Measurements from ENCODE around the gene STATH.
"Not testable (repeated sequence)": the region's sequence is repeated elsewhere in the genome, so short reads cannot be mapped to it uniquely, and the experiment has no call there.

The STATH gene

GRCh38 chr4:70000711-70001110 is 4.9 kb downstream of the STATH start:
- Histone ChIP-seq H3K27me3 (ENCODE audit: control insufficient read depth, insufficient read depth, low read length) (no peaks in the 10 kb centered on the region), H3K4me3 (ENCODE audit: low read depth, low read length) (no peak overlapping the region), H3K4me1 (ENCODE audit: control insufficient read depth, insufficient read depth, low read length) (no peaks in the 10 kb centered on the region), H3K9me3 (ENCODE audit: control insufficient read depth, insufficient read depth, low read length) (no peaks in the 10 kb centered on the region), H3K9ac (ENCODE audit: low read depth, low read length) (no peak overlapping the region), H3K36me3 (ENCODE audit: control insufficient read depth, insufficient read depth, low read length) (no peaks in the 10 kb centered on the region)

- Histone ChIP-seq H3K9ac (ENCODE audit: low read depth, low read length) (no peak overlapping the region), H3K4me1 (ENCODE audit: control insufficient read depth, insufficient read depth, low read length) (no peaks in the 10 kb centered on the region), H3K36me3 (ENCODE audit: control insufficient read depth, insufficient read depth, low read length) (no peaks in the 10 kb centered on the region), H3K27me3 (ENCODE audit: control insufficient read depth, insufficient read depth, low read length) (no peaks in the 10 kb centered on the region), H3K4me3 (ENCODE audit: low read depth, low read length) (no peak overlapping the region), H3K9me3 (ENCODE audit: control insufficient read depth, insufficient read depth, low read length) (no peaks in the 10 kb centered on the region)
Measured at GRCh38 chr4:70002507-70002906, 6.7 kb downstream of the STATH start.

GRCh38 chr4:70008771-70009170 is 13.0 kb downstream of the STATH start:
- Histone ChIP-seq H3K9me3 (ENCODE audit: control insufficient read depth, insufficient read depth, low read length) (no peaks in the 10 kb centered on the region), H3K27me3 (ENCODE audit: control insufficient read depth, insufficient read depth, low read length) (no peaks in the 10 kb centered on the region), H3K9ac (ENCODE audit: low read depth, low read length) (no peak overlapping the region), H3K36me3 (ENCODE audit: control insufficient read depth, insufficient read depth, low read length) (no peaks in the 10 kb centered on the region), H3K4me3 (ENCODE audit: low read depth, low read length) (no peak overlapping the region), H3K4me1 (ENCODE audit: control insufficient read depth, insufficient read depth, low read length) (no peaks in the 10 kb centered on the region)

GRCh38 chr4:70019006-70019405 is 23.2 kb downstream of the STATH start:
- H3K27me3 ChIP-seq (ENCODE audit: control insufficient read depth, insufficient read depth, low read length); H3K9me3 ChIP-seq (ENCODE audit: control insufficient read depth, insufficient read depth, low read length); H3K4me1 ChIP-seq (ENCODE audit: control insufficient read depth, insufficient read depth, low read length); H3K36me3 ChIP-seq (ENCODE audit: control insufficient read depth, insufficient read depth, low read length); H3K9ac ChIP-seq (ENCODE audit: low read depth, low read length); H3K4me3 ChIP-seq (ENCODE audit: low read depth, low read length): not testable (repeated sequence)

- no peaks in the 10 kb centered on the region for H3K27me3 ChIP-seq (ENCODE audit: control insufficient read depth, insufficient read depth, low read length)
- H3K9ac ChIP-seq (ENCODE audit: low read depth, low read length), result no peak overlapping the region
- no peaks in the 10 kb centered on the region for H3K4me1 ChIP-seq (ENCODE audit: control insufficient read depth, insufficient read depth, low read length)
- H3K9me3 ChIP-seq (ENCODE audit: control insufficient read depth, insufficient read depth, low read length), result no peaks in the 10 kb centered on the region
- no peak overlapping the region for H3K4me3 ChIP-seq (ENCODE audit: low read depth, low read length)
- no peaks in the 10 kb centered on the region for H3K36me3 ChIP-seq (ENCODE audit: control insufficient read depth, insufficient read depth, low read length)
Measured at GRCh38 chr4:70023218-70023617, 27.5 kb downstream of the STATH start.

- no peak overlapping the region for H3K4me3 ChIP-seq (ENCODE audit: low read depth, low read length)
Measured at GRCh38 chr4:70027011-70027410, 31.2 kb downstream of the STATH start.

GRCh38 chr4:70028159-70028558 is 32.4 kb downstream of the STATH start, which contains the start of gene HTN3:
Gene HTN3, plus strand, starts transcription at chr4:70028459. Its CDS starts 2,282 bp downstream, at chr4:70030741.
- H3K4me3 ChIP-seq (ENCODE audit: low read depth, low read length); H3K4me1 ChIP-seq (ENCODE audit: control insufficient read depth, insufficient read depth, low read length); H3K9ac ChIP-seq (ENCODE audit: low read depth, low read length); H3K9me3 ChIP-seq (ENCODE audit: control insufficient read depth, insufficient read depth, low read length); H3K27me3 ChIP-seq (ENCODE audit: control insufficient read depth, insufficient read depth, low read length); H3K36me3 ChIP-seq (ENCODE audit: control insufficient read depth, insufficient read depth, low read length): not testable (repeated sequence)

More at GRCh38 chr4:70027011-70027410, 31.2 kb downstream of the STATH start:
- H3K36me3 ChIP-seq (ENCODE audit: control insufficient read depth, insufficient read depth, low read length), result no peaks in the 10 kb centered on the region
- no peaks in the 10 kb centered on the region for H3K9me3 ChIP-seq (ENCODE audit: control insufficient read depth, insufficient read depth, low read length)
- no peak overlapping the region for H3K9ac ChIP-seq (ENCODE audit: low read depth, low read length)
- no peaks in the 10 kb centered on the region for H3K4me1 ChIP-seq (ENCODE audit: control insufficient read depth, insufficient read depth, low read length)
- no peaks in the 10 kb centered on the region for H3K27me3 ChIP-seq (ENCODE audit: control insufficient read depth, insufficient read depth, low read length)

- H3K4me1 ChIP-seq (ENCODE audit: control insufficient read depth, insufficient read depth, low read length); H3K27me3 ChIP-seq (ENCODE audit: control insufficient read depth, insufficient read depth, low read length); H3K9ac ChIP-seq (ENCODE audit: low read depth, low read length); H3K36me3 ChIP-seq (ENCODE audit: control insufficient read depth, insufficient read depth, low read length); H3K9me3 ChIP-seq (ENCODE audit: control insufficient read depth, insufficient read depth, low read length); H3K4me3 ChIP-seq (ENCODE audit: low read depth, low read length): not testable (repeated sequence)
Measured at GRCh38 chr4:70037559-70037958, 41.8 kb downstream of the STATH start.

GRCh38 chr4:70039928-70040327 is 44.2 kb downstream of the STATH start:
- not testable (repeated sequence) for H3K4me1 ChIP-seq (ENCODE audit: control insufficient read depth, insufficient read depth, low read length); H3K9ac ChIP-seq (ENCODE audit: low read depth, low read length); H3K4me3 ChIP-seq (ENCODE audit: low read depth, low read length); H3K36me3 ChIP-seq (ENCODE audit: control insufficient read depth, insufficient read depth, low read length); H3K27me3 ChIP-seq (ENCODE audit: control insufficient read depth, insufficient read depth, low read length); H3K9me3 ChIP-seq (ENCODE audit: control insufficient read depth, insufficient read depth, low read length)

- Histone ChIP-seq H3K4me1 (ENCODE audit: control insufficient read depth, insufficient read depth, low read length) (no peaks in the 10 kb centered on the region), H3K27me3 (ENCODE audit: control insufficient read depth, insufficient read depth, low read length) (no peaks in the 10 kb centered on the region), H3K36me3 (ENCODE audit: control insufficient read depth, insufficient read depth, low read length) (no peaks in the 10 kb centered on the region), H3K4me3 (ENCODE audit: low read depth, low read length) (no peak overlapping the region), H3K9ac (ENCODE audit: low read depth, low read length) (no peak overlapping the region), H3K9me3 (ENCODE audit: control insufficient read depth, insufficient read depth, low read length) (no peaks in the 10 kb centered on the region)
Measured at GRCh38 chr4:70041652-70042286, 46.0 kb downstream of the STATH start.

- not testable (repeated sequence) for H3K9ac ChIP-seq (ENCODE audit: low read depth, low read length); H3K27me3 ChIP-seq (ENCODE audit: control insufficient read depth, insufficient read depth, low read length); H3K36me3 ChIP-seq (ENCODE audit: control insufficient read depth, insufficient read depth, low read length); H3K4me1 ChIP-seq (ENCODE audit: control insufficient read depth, insufficient read depth, low read length); H3K9me3 ChIP-seq (ENCODE audit: control insufficient read depth, insufficient read depth, low read length); H3K4me3 ChIP-seq (ENCODE audit: low read depth, low read length)
Measured at GRCh38 chr4:70050138-70050537, 54.4 kb downstream of the STATH start, which contains the start of gene HTN1. Gene HTN1, plus strand, starts transcription at chr4:70050438. Its CDS starts 2,639 bp downstream, at chr4:70053077.

All from iPS-15b (cell line).